DND-41 (cell line): ENCODE results near the gene NOL3.

Source experiments
- ATAC-seq: fragments of 200-7000 bp; cut with Tn5 transposase; 3 replicates; pipeline ENCODE4 v1.9.1; 2021; ENCODE audit warnings: low read depth; ENCODE audit not compliant: insufficient read depth
- DNase-seq: peaks from one replicate; pipeline ENCODE4 v3.0.0-alpha.2; 2020
- H2AFZ ChIP-seq: 2 replicates; pipeline ENCODE4 v1.6.0; 2012; ENCODE audit warnings: low read depth, low read length
- H3K27ac ChIP-seq: 2 replicates; pipeline ENCODE4 v1.5.1; 2012; ENCODE audit warnings: low read length, inconsistent platforms
- H3K27me3 ChIP-seq: fragments of 200-600 bp; sonication (generic); 2 replicates; pipeline ENCODE4 v1.6.0; 2012; ENCODE audit warnings: low read length, mild to moderate bottlenecking, inconsistent platforms; ENCODE audit not compliant: insufficient read depth, poor library complexity
- H3K36me3 ChIP-seq: 2 replicates; pipeline ENCODE4 v1.5.1; 2012; ENCODE audit warnings: low read length, inconsistent platforms; ENCODE audit not compliant: insufficient read depth
- H3K4me1 ChIP-seq: 2 replicates; pipeline ENCODE4 v1.5.1; 2012; ENCODE audit warnings: mild to moderate bottlenecking, low read length; ENCODE audit not compliant: insufficient read depth
- H3K4me2 ChIP-seq: 2 replicates; pipeline ENCODE4 v1.6.0; 2012; ENCODE audit warnings: mild to moderate bottlenecking, moderate library complexity, low read length, inconsistent platforms; ENCODE audit not compliant: insufficient read depth
- H3K4me3 ChIP-seq, 2 experiments: fragments of 200-600 bp in 1 of 2; shearing (Covaris generic) in 1 of 2; 2 replicates each; pipeline ENCODE4 v1.5.1; 2012 to 2016; ENCODE audit warnings: inconsistent platforms in 2 of 2, low read length in 2 of 2, mild to moderate bottlenecking in 2 of 2, low read depth in 1 of 2, moderate library complexity in 1 of 2
- H3K79me2 ChIP-seq: 2 replicates; pipeline ENCODE4 v1.6.0; 2012; ENCODE audit warnings: low read length, inconsistent platforms; ENCODE audit not compliant: insufficient read depth
- H3K9ac ChIP-seq: 2 replicates; pipeline ENCODE4 v1.6.0; 2012; ENCODE audit warnings: low read depth, mild to moderate bottlenecking, inconsistent platforms, low read length, moderate library complexity
- H3K9me3 ChIP-seq: 2 replicates; pipeline ENCODE4 v1.5.1; 2012; ENCODE audit warnings: low read length, moderate library complexity, mild to moderate bottlenecking, inconsistent platforms; ENCODE audit not compliant: insufficient read depth, severe bottlenecking
- H4K20me1 ChIP-seq: 2 replicates; pipeline ENCODE4 v1.6.0; 2012; ENCODE audit warnings: low read length; ENCODE audit not compliant: insufficient read depth
- EZH2 ChIP-seq: IDR thresholded peaks from 3 replicates; pipeline ENCODE4 v1.6.1; 2012; ENCODE audit warnings: borderline replicate concordance, low read depth, mild to moderate bottlenecking, moderate library complexity, low read length, inconsistent platforms; ENCODE audit not compliant: severe bottlenecking
- TF ChIP-seq, protein P1 (sequence below): IDR thresholded peaks from 2 replicates; pipeline ENCODE4 v1.5.1; 2012; ENCODE audit warnings: borderline replicate concordance, low read length, moderate library complexity, mild to moderate bottlenecking; ENCODE audit not compliant: poor library complexity, severe bottlenecking; ENCODE audit errors: extremely low read depth

Gene NOL3

DNA sequence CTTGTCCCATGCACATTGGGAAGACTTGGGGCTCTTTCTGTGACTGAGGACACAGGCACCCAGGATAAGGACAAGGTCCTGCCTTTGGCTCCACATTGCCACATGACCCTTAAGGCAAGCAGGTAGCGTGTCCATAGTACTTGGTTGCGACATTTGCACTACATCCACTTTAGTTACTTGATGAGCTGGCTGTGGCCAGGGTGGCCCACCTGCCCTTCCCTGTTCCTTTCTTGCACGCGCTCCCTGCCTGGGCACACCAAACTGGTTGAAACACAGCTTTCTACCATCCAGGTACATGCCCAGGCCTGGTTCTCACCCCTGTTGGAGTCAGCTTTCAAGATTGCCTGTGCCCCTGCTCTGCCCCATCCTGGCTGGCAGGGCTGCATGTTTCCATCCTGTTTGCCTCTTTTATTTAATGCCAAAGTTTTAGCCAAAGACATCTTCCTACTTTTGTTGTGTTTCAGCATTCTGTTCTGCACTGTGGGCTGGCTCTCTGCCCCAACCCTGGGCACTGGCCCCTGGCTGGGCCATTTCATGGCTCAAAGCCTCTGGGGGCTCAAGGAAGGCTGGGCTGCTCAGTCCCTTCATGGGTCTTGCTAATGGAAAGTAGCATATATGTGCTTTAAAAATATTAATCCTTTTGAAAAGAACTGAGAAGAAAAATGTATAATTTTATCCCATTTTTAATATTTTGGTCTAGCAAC lies 22.7 kb upstream of the NOL3 start:
- no peak for ATAC-seq

DNA sequence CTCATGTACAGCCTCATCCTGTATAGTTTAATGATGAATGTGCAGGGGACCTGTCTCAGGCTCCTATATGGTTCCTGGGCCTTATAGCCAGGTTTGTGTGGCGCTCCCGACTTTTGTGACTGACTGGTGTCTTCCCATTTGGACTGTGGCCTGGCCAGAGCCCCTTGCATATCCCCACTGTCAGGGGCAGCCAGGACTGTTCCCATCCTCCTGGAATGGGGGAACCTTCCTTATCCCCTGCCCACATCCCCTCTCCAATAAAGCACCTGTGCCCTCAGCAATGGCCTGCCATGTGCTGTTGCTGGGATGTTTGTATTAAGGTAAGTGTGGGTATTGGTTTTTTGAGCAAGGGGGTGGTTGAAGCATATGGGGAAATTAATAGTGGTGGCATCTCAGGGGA lies 22.1 kb upstream of the NOL3 start:
- no peaks in the 10 kb centered on the region for H3K79me2 ChIP-seq
- H3K4me2 ChIP-seq = no peak overlapping the region
- no peak overlapping the region for H3K27ac ChIP-seq
- DNase-seq (no peak), ATAC-seq (no peak)
- H4K20me1 ChIP-seq = peaks cover 11% of the 10 kb centered on the region; the same call in 1 of the 2 replicates
- no peak overlapping the region for H3K9ac ChIP-seq
- H3K4me1 ChIP-seq = no peaks in the 10 kb centered on the region
- peaks cover 55% of the 10 kb centered on the region for H3K36me3 ChIP-seq
- TF ChIP-seq EZH2 = no peak
- TF ChIP-seq, protein P1, sequence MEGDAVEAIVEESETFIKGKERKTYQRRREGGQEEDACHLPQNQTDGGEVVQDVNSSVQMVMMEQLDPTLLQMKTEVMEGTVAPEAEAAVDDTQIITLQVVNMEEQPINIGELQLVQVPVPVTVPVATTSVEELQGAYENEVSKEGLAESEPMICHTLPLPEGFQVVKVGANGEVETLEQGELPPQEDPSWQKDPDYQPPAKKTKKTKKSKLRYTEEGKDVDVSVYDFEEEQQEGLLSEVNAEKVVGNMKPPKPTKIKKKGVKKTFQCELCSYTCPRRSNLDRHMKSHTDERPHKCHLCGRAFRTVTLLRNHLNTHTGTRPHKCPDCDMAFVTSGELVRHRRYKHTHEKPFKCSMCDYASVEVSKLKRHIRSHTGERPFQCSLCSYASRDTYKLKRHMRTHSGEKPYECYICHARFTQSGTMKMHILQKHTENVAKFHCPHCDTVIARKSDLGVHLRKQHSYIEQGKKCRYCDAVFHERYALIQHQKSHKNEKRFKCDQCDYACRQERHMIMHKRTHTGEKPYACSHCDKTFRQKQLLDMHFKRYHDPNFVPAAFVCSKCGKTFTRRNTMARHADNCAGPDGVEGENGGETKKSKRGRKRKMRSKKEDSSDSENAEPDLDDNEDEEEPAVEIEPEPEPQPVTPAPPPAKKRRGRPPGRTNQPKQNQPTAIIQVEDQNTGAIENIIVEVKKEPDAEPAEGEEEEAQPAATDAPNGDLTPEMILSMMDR = no peak
- H3K9me3 ChIP-seq = no peaks in the 10 kb centered on the region
- H2AFZ ChIP-seq = no peak overlapping the region
- H3K4me3 ChIP-seq = no peak overlapping the region
- H3K27me3 ChIP-seq = no peaks in the 10 kb centered on the region

More for the DNA sequence above, 22.7 kb upstream of the NOL3 start:
- TF ChIP-seq, protein P1 = no peak
- TF ChIP-seq EZH2 = no peak
- Histone ChIP-seq H3K27ac (no peak overlapping the region), H3K4me3 (no peak overlapping the region), H4K20me1 (peaks cover 11% of the 10 kb centered on the region; the same call in 1 of the 2 replicates), H3K27me3 (no peaks in the 10 kb centered on the region), H2AFZ (no peak overlapping the region), H3K79me2 (no peaks in the 10 kb centered on the region), H3K36me3 (peaks cover 62% of the 10 kb centered on the region), H3K9me3 (no peaks in the 10 kb centered on the region), H3K9ac (no peak overlapping the region), H3K4me2 (no peak overlapping the region), H3K4me1 (no peaks in the 10 kb centered on the region)
- no peak for DNase-seq

DNA sequence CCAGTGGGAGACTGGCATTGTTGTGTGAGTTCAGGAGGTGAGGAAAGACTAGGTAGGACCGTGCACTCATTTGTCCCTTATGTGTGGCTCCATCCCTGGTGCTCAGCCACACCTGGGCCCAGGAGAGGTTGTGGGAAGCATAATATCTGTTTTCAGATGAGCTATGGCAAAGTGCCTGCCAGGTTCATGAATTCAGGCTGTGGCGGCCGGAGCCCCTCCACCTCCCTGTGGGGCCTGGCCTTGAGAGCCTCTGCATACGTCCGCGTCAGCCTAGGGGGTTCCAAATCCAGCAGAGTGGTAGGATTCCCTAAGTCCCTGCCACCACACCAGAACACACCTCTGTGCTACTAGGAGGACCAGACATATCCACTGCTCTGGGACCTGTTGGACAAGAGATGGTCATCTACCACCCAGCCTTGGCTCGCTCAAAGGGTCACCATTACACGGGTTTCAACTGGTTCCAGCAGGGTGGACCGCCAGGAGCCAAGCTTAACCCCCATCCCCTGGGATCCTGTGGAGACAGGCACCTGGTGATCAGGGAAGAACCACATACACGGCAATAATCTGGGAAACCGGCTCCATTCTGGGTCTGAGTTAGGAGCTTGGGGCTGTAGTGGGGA lies 21.6 kb upstream of the NOL3 start:
- no peak overlapping the region for H3K4me2 ChIP-seq
- DNase-seq = no peak

More for the DNA sequence above, 21.6 kb upstream of the NOL3 start:
- no peaks in the 10 kb centered on the region for H3K79me2 ChIP-seq
- peaks cover 11% of the 10 kb centered on the region; the same call in 1 of the 2 replicates for H4K20me1 ChIP-seq
- ATAC-seq = no peak
- H3K27me3 ChIP-seq = no peaks in the 10 kb centered on the region
- H3K4me1 ChIP-seq = no peaks in the 10 kb centered on the region
- no peak overlapping the region for H2AFZ ChIP-seq
- no peak overlapping the region for H3K9ac ChIP-seq
- TF ChIP-seq EZH2 = no peak
- TF ChIP-seq, protein P1 = no peak
- no peak overlapping the region for H3K4me3 ChIP-seq
- no peak overlapping the region for H3K27ac ChIP-seq
- no peaks in the 10 kb centered on the region for H3K9me3 ChIP-seq
- peaks cover 51% of the 10 kb centered on the region for H3K36me3 ChIP-seq
